Right lobe of liver (tissue), 4 donors: ENCODE measurements around the gene HPCAL4.

Experiments
- CTCF ChIP-seq, 4 donors: fragments of 200-600 bp in 3 of 4; fragments of 450-650 bp in 1 of 4; IDR thresholded peaks; one replicate each; pipeline versions ENCODE4 v1.5.1 to v1.8.0; 2016 to 2022; ENCODE audit warnings: antibody characterized with exemption in 4 of 4, mild to moderate bottlenecking in 2 of 4
- POLR2A ChIP-seq: fragments of 450-650 bp; IDR thresholded peaks from one replicate; pipeline ENCODE4 v1.6.1; 2017; ENCODE audit warnings: antibody characterized with exemption, mild to moderate bottlenecking
- donor health status: DM: no; HTN: no; CAD: no.
- donor health status: DM: no; HTN: no; CAD: no.
- donor health status: DM: no; HTN: yes; CAD: no.

DNA sequence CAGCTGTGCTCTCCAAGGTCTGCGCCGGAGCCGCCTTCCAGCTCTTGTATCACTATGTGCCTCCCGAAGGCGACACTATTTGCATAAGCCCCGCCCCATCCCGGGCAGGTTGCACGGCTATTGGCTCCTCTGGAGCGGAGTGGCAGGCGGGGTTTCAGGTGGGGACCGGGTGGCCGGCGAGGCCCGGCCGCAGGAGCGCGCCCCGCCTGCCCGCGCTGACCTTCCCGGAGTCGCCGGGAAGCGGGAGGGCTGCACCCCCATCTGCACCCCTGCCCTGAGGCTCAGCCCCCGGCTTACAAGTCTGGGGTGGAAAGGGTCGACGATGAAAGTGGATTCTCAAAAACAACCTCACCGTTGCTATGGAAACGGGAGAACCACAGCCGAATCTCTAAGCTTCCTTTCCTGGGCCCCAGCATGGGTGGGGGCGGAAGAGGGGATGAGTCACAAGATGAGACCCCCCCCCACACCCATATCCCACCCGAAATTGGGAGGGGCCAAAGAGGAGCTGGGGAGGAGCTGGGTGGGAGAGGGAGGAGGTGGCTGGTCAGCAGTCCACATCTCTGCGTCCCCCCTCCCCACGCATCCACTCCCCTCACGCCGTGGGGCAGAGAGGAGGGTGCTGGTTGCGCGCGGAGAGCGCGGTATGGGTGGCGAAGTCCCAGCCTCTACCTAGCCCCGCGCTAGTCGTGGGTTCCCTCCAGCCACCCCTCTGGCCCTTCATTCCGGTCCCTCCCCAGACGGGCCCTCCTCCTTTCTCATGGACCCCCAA lies at the start of gene HPCAL4:
- no peak for TF ChIP-seq CTCF (IDR thresholded peaks at IDR 0.05)
- TF ChIP-seq POLR2A, result no peak
